ENCODE data around the gene RICTOR. TPM values are rescaled to one million over a fixed set of nuclear protein-coding genes. Genes with fewer than 3 reads are reported as not detected.

RICTOR gene
- total and polyA plus RNA-seq, 9 of the 15 experiments (the other 6 are each of a cell fraction or from before 2014, with no cell fraction given) = 13.9 to 46.6 (median 22.6) TPM

DNA sequence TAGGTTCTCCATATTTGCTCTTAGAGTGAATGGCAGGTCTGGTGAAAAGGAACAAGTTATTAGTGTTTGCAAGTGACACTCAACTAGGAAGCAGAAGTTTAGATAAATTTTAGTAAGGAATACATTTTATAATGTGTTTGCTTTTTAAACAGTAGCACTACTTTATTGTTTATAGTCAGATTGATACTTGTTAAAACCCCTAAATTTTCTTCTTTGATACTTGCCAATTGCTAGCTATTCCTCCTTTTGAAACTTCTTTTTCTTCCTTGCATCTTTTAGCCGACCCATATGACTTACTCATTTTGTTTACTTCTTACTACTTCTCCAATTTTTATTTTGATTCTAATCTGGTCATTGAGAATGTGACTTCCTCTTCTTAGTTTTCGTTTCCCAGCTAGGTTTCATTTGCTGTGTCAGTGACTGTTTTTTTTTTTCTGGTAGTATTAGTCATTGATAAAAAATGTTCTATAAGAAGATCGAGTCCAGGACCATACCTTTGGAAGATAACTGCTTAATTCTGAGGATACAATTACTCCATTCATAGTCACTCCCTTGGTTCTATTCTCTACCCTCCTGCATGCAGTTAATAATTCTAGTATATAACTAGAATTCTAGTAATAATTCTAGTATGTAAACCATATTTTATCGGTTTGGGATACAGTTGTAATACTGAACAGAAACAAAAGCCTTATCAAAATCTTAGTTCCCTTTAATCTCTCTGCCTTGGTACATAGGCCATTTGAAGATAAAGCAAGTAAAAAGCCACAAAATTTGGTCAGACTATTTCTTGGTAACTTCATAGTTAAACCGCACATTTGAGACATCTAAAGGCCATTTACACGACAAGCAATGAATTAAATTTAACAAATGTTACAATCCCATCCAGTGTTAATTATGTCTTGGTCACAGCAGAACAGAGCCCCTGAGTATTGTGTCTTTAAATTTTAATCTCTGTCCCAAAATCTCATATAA, 2.8 kb upstream of the RICTOR start (continued):
- TF ChIP-seq PTBP1 (IDR thresholded peaks at IDR 0.05; ENCODE audit: low read depth, low read length) = no peak
- TF ChIP-seq SMARCE1 (IDR thresholded peaks at IDR 0.05) = peak; percentile 95
- no peak for TF ChIP-seq HOXB6 (CRISPR knock-in tag; IDR thresholded peaks at IDR 0.05; ENCODE audit: borderline replicate concordance)
- no peak for TF ChIP-seq ZNF184 (CRISPR knock-in tag; IDR thresholded peaks at IDR 0.05)
- TF ChIP-seq RBM34 (IDR thresholded peaks at IDR 0.05; ENCODE audit: borderline replicate concordance, insufficient read depth, low read length) = no peak
- peak; percentile 83 for TF ChIP-seq SMARCC2 (IDR thresholded peaks at IDR 0.05; ENCODE audit: low read depth)
- TF ChIP-seq CHD7 (IDR thresholded peaks at IDR 0.05; ENCODE audit: low read depth, low read length) = no peak
- no peak; the same call in 1 of the 2 replicates for TF ChIP-seq RFX1 (IDR thresholded peaks at IDR 0.05)
- no peak for TF ChIP-seq HCFC1 (IDR thresholded peaks at IDR 0.05; ENCODE audit: low read depth, low read length)
- no peak for TF ChIP-seq POU5F1 (IDR thresholded peaks at IDR 0.05; ENCODE audit: borderline replicate concordance, low read depth, low read length, partially characterized antibody)
- TF ChIP-seq, protein P1, sequence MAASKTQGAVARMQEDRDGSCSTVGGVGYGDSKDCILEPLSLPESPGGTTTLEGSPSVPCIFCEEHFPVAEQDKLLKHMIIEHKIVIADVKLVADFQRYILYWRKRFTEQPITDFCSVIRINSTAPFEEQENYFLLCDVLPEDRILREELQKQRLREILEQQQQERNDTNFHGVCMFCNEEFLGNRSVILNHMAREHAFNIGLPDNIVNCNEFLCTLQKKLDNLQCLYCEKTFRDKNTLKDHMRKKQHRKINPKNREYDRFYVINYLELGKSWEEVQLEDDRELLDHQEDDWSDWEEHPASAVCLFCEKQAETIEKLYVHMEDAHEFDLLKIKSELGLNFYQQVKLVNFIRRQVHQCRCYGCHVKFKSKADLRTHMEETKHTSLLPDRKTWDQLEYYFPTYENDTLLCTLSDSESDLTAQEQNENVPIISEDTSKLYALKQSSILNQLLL (CRISPR knock-in tag; IDR thresholded peaks at IDR 0.05; ENCODE audit: borderline replicate concordance) = no peak
- TF ChIP-seq ZNF133 (CRISPR knock-in tag; IDR thresholded peaks at IDR 0.05) = no peak
- TF ChIP-seq RUNX1 (IDR thresholded peaks at IDR 0.05; ENCODE audit: low read depth) = no peak
- TF ChIP-seq STAG1 (CRISPR knock-in tag; IDR thresholded peaks at IDR 0.05; ENCODE audit: borderline replicate concordance) = no peak
- TF ChIP-seq TARDBP (IDR thresholded peaks at IDR 0.05) = no peak
